HepG2 (cell line): ENCODE data around the gene VENTX. TPM values are rescaled to one million over a fixed set of nuclear protein-coding genes. Genes with fewer than 3 reads are reported as not detected.

Source experiments
- NR2F1 ChIP-seq, 2 experiments: fragments of 450-650 bp in 1 of 2; formaldehyde crosslinking in 1 of 2; IDR thresholded peaks; 2 replicates each; pipeline versions ENCODE4 v1.5.0 to v1.6.1; 2016 to 2020; ENCODE audit warnings: mild to moderate bottlenecking in 1 of 2, missing compliant biosample characterization in 1 of 2, missing genetic modification reagents in 1 of 2, moderate library complexity in 1 of 2
- SMAD9 ChIP-seq: sonication (generic); formaldehyde crosslinking; IDR thresholded peaks from 2 replicates; pipeline ENCODE4 v1.5.1; 2020; ENCODE audit warnings: mild to moderate bottlenecking, missing genetic modification reagents
- ZKSCAN8 ChIP-seq: IDR thresholded peaks from 2 replicates; pipeline ENCODE4 v1.6.1; 2016; ENCODE audit warnings: borderline replicate concordance, missing genetic modification reagents, missing compliant biosample characterization
- ZNF225 ChIP-seq: sonication (generic); formaldehyde crosslinking; IDR thresholded peaks from 2 replicates; pipeline ENCODE4 v1.4.0; 2020; ENCODE audit warnings: mild to moderate bottlenecking, missing genetic modification reagents
- ZNF280D ChIP-seq: sonication (generic); formaldehyde crosslinking; IDR thresholded peaks from 2 replicates; pipeline ENCODE4 v1.5.1; 2020; ENCODE audit warnings: mild to moderate bottlenecking, missing genetic modification reagents
- ZNF543 ChIP-seq: sonication (generic); formaldehyde crosslinking; IDR thresholded peaks from 2 replicates; pipeline ENCODE4 v1.4.0; 2020; ENCODE audit warnings: mild to moderate bottlenecking, missing genetic modification reagents
- ZNF780A ChIP-seq: sonication (generic); formaldehyde crosslinking; IDR thresholded peaks from 2 replicates; pipeline ENCODE4 v1.8.0; 2022; ENCODE audit warnings: mild to moderate bottlenecking, missing genetic modification reagents, moderate library complexity
- polyA plus RNA-seq, 8 experiments: library from polyadenylated mRNA; depleted of rRNA in 3 of 8; stranded (reverse) in 7 of 8; unstranded in 1 of 8; fragments of >200 nt; fragmentation: Illumina TruSeq in 4 of 8; extraction: Trizol in 4 of 8; gene quantifications; 2 replicates each; pipeline versions ENCODE4 v1.2.1 to v1.2.3, GENCODE V29; 2011 to 2016; ENCODE audit warnings: low read depth in 4 of 8, missing spikeins in 1 of 8, mixed read lengths in 1 of 8; ENCODE audit not compliant: insufficient read depth in 1 of 8
- total RNA-seq, 5 experiments: library from RNA; depleted of rRNA; stranded (reverse); fragments of >200 nt; fragmentation: Illumina TruSeq; extraction: Trizol; gene quantifications; 2 replicates each; pipeline ENCODE4 v1.2.3, GENCODE V29; 2016; ENCODE audit warnings: low read depth in 1 of 5
- TF ChIP-seq, protein P1 (sequence below): sonication (generic); formaldehyde crosslinking; IDR thresholded peaks from 2 replicates; pipeline ENCODE4 v1.5.1; 2020; ENCODE audit warnings: missing genetic modification reagents, mild to moderate bottlenecking, borderline replicate concordance

VENTX gene
- total and polyA plus RNA-seq, 2 of the 13 experiments (the other 11 are each of a cell fraction or from before 2014, with no cell fraction given), result not detected

DNA sequence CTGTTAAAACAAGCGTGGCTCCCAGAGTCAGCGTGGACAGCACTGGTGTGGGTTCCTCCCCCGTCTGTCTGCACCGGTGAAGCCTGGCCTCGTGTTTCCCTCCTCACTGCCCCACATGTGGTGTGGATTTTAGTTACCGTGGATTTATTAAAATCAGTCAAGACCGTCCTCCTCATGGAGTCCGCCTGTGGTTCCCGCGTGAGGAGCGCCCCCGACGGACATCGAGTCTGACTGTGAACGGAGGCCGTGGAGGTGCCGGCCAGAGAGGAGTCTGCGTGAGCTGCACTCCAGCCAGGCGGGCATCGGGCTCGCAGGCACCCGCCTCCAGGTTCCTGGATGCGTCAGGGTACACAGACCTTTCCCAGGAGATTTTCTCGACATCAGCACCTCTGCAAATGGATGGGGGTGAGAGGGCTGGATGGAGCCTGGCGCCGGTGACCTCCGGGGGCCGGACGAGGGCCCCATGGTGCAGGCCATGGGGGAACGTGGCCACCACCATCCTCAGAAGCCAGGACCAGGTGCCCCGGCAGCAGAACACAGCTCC lies 33.9 kb upstream of the VENTX start (continued):
- TF ChIP-seq NR2F1 (CRISPR knock-in tag; IDR thresholded peaks at IDR 0.05) (no peak), ZNF543 (CRISPR knock-in tag) (no peak), ZNF780A (CRISPR knock-in tag) (no peak), ZNF280D (CRISPR knock-in tag) (no peak), ZKSCAN8 (no peak), ZNF225 (CRISPR knock-in tag) (no peak), SMAD9 (CRISPR knock-in tag) (no peak)
- TF ChIP-seq, protein P1, sequence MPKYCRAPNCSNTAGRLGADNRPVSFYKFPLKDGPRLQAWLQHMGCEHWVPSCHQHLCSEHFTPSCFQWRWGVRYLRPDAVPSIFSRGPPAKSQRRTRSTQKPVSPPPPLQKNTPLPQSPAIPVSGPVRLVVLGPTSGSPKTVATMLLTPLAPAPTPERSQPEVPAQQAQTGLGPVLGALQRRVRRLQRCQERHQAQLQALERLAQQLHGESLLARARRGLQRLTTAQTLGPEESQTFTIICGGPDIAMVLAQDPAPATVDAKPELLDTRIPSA (CRISPR knock-in tag), result no peak
- TF ChIP-seq, all 625 proteins: peak for 0
